Fibroblast of skin of left quadriceps (primary cell): ENCODE data around the gene NTMT2.
"Not testable (repeated sequence)": the region's sequence is repeated elsewhere in the genome, so short reads cannot be mapped to it uniquely, and the experiment has no call there.

ENCODE experiments used
- DNase-seq, 2 experiments: peaks; one replicate each; pipeline ENCODE4 v3.0.0-alpha.2; 2013; ENCODE audit warnings: low read depth in 2 of 2

Gene NTMT2

GRCh38 chr1:170157820-170158219, 12.1 kb downstream of the NTMT2 start:
- DNase-seq = no peak

GRCh38 chr1:170162459-170163246, 16.9 kb downstream of the NTMT2 start:
- DNase-seq = peak; percentile 84

- no peak for DNase-seq
Observed at GRCh38 chr1:170164103-170164763, 18.5 kb downstream of the NTMT2 start.

- DNase-seq = no peak
Observed at GRCh38 chr1:170166518-170167180, 20.9 kb downstream of the NTMT2 start.

- DNase-seq = peak; percentile 33 to 37
Observed at GRCh38 chr1:170168265-170168664, 22.5 kb downstream of the NTMT2 start.

- DNase-seq = not testable (repeated sequence)
Observed at GRCh38 chr1:170170513-170170912, 24.8 kb downstream of the NTMT2 start.

- DNase-seq = no peak
Observed at GRCh38 chr1:170174395-170174794, 28.6 kb downstream of the NTMT2 start.

GRCh38 chr1:170175041-170175440, 29.3 kb downstream of the NTMT2 start:
- DNase-seq = no peak

- DNase-seq = no peak
Observed at GRCh38 chr1:170175484-170175883, 29.7 kb downstream of the NTMT2 start.

- DNase-seq = no peak
Observed at GRCh38 chr1:170176772-170177171, 31.0 kb downstream of the NTMT2 start.

- DNase-seq = no peak
Observed at GRCh38 chr1:170182442-170182841, 36.7 kb downstream of the NTMT2 start.

GRCh38 chr1:170192546-170192945, 46.8 kb downstream of the NTMT2 start:
- DNase-seq = no peak

- no peak for DNase-seq
Observed at GRCh38 chr1:170194451-170194850, 48.7 kb downstream of the NTMT2 start.

- no peak for DNase-seq
Observed at GRCh38 chr1:170196490-170197236, 50.9 kb downstream of the NTMT2 start.

GRCh38 chr1:170198090-170198489, 52.3 kb downstream of the NTMT2 start:
- DNase-seq = no peak

- DNase-seq = no peak
Observed at GRCh38 chr1:170198584-170198983, 52.8 kb downstream of the NTMT2 start.

GRCh38 chr1:170200161-170200560, 54.4 kb downstream of the NTMT2 start:
- no peak for DNase-seq

- DNase-seq = no peak
Observed at GRCh38 chr1:170200621-170201397, 55.0 kb downstream of the NTMT2 start.

GRCh38 chr1:170203693-170204092, 57.9 kb downstream of the NTMT2 start:
- no peak for DNase-seq

GRCh38 chr1:170204121-170204520, 58.4 kb downstream of the NTMT2 start:
- DNase-seq = peak; percentile 88 to 89

- no peak for DNase-seq
Observed at GRCh38 chr1:170205301-170205700, 59.5 kb downstream of the NTMT2 start.
